Adipose tissue (tissue), 3 donors: Measurements from ENCODE around the gene GABRG3. TPM values are rescaled to one million over a fixed set of nuclear protein-coding genes. Genes with fewer than 3 reads are reported as not detected.

Source experiments
- H3K27ac ChIP-seq: one replicate; pipeline ENCODE4 v1.5.1; 2013; ENCODE audit warnings: low read depth, low read length
- WGBS, 3 donors: extraction: QIAGEN DNeasy Blood & Tissue Kit; methylation state at CpG; one replicate each; pipeline ENCODE4 v1.1.7; 2013; 5-methylcytosine and 5-hydroxymethylcytosine counted together
- polyA plus RNA-seq, 3 donors: library from polyadenylated mRNA; stranded (reverse); fragments of 200-250 nt; gene quantifications; one replicate each; pipeline ENCODE4 v1.2.3, GENCODE V29; 2013
- donor health status: healthy with polysubstance abuse.
- donor health status: Bipolar disorder and iron deficiency.
- donor health status: healthy.

Gene GABRG3
- polyA plus RNA-seq = not detected

DNA sequence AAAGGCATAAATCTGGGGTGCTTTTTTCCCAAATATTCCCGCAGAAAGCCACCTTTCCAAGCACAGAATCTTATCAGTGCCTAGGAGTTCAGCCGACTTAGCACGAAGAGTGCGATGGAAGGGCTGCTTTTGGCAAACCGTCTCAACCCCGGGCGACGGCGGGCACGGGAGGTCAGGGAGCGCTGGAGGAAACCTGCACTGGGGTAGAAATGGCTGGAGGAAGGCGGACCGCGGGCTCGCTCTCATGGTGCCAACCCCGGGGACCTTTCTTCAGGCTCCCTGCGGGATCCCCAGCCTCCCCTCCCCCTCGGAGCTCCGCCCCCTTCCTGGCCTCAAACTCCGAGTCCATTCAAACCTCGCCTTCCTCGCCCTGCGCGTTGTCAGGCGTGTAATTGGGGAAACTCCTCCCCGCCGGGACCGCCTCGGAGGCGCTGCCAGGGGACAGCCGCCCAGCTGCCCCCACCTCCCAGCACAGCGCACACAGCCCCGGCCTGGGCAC is at the start of gene GABRG3:
GABRG3 (plus strand) TSS at position 470 of the 499 bp plus-strand sequence.
- no peak within 1 kb of the TSS for H3K27ac ChIP-seq
- 2 to 5% (median 2%) methylated on average over 33 of the region's 33 CpGs for WGBS, 3 donors

GRCh38 chr15:26921433-26921832 is 49.5 kb upstream of the GABRG3 start:
- no peak overlapping the region for H3K27ac ChIP-seq

GRCh38 chr15:26926081-26926480 is 44.9 kb upstream of the GABRG3 start:
- H3K27ac ChIP-seq = no peak overlapping the region
- 48 to 73% (median 67%) methylated on average over 2 of the region's 2 CpGs for WGBS, 3 donors

More at GRCh38 chr15:26921433-26921832, 49.5 kb upstream of the GABRG3 start:
- WGBS, 3 donors = 50 to 73% (median 68%) methylated on average over 1 of the region's 1 CpG

GRCh38 chr15:26928051-26928450 is 42.9 kb upstream of the GABRG3 start:
- WGBS, 3 donors = 67 to 70% (median 68%) methylated on average over 8 of the region's 8 CpGs

DNA sequence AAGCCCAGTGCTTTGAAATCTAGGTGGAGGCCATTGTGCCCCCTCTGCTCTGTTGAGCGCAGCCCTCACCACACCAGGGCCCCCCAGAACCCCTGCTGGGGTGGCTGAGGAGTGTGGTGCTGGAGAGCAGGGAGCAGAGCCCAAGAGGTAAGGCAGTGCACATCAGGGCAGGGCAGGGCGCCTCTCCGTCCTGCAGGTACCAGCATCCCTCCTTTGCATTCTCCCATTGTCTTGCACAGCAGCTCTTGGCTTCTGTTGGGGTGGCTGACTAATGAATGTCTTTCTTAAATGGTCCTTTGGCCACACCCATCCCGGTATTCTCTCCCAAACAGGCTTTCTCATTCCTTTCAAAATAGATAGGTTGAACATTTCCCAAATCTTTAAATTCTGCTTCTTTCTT is 41.4 kb upstream of the GABRG3 start:
- H3K27ac ChIP-seq = no peak overlapping the region
- WGBS, 3 donors = 75 to 83% (median 81%) methylated on average over 4 of the region's 4 CpGs

More at GRCh38 chr15:26928051-26928450, 42.9 kb upstream of the GABRG3 start:
- no peak overlapping the region for H3K27ac ChIP-seq

GRCh38 chr15:26934848-26935247 is 36.1 kb upstream of the GABRG3 start:
- WGBS, 3 donors = 78 to 87% (median 81%) methylated on average over 6 of the region's 6 CpGs
- no peak overlapping the region for H3K27ac ChIP-seq

GRCh38 chr15:26935322-26935721 is 35.7 kb upstream of the GABRG3 start:
- WGBS, 3 donors = 82 to 89% (median 88%) methylated on average over 12 of the region's 12 CpGs
- H3K27ac ChIP-seq = no peak overlapping the region

GRCh38 chr15:26936502-26936901 is 34.5 kb upstream of the GABRG3 start:
- 85 to 90% (median 88%) methylated on average over 5 of the region's 5 CpGs for WGBS, 3 donors
- no peak overlapping the region for H3K27ac ChIP-seq

DNA sequence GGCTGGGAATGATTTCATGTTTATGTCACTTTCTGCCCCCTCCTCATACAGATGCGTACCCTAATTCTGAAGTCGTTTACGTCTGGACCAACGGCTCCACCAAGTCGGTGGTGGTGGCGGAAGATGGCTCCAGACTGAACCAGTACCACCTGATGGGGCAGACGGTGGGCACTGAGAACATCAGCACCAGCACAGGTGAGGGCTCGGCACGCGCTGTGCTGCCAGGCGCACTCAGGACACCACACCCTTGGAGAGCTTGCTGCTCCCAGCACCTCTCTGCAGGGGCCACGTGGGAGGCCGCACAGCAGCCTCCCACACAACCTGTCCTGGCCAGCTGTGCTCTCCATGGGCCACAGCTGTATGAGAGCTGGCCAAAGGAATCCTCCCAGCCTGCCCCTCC is 33.8 kb upstream of the GABRG3 start:
- WGBS, 3 donors = 86 to 89% (median 88%) methylated on average over 13 of the region's 13 CpGs
- no peak overlapping the region for H3K27ac ChIP-seq

DNA sequence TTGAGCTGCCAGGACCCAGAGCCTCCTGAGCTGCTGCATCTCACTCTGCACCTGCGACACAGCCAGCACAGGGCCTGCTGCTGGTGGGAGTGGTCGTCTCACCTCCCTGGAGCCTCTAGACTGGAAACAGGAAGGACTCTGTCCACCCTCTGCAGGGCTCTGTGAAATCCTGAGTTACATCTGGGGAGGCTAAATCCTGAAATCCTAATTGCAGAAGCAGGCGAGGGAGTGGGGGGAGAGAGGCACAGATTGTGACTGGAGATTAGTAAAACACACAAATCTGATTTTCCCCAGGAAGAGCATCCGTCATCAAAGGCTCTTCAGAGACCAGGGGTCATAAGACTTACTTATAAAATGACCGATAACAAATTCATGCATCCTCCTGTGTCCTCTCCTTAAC is 31.6 kb upstream of the GABRG3 start:
- WGBS, 3 donors = 53 to 61% (median 60%) methylated on average over 5 of the region's 5 CpGs

DNA sequence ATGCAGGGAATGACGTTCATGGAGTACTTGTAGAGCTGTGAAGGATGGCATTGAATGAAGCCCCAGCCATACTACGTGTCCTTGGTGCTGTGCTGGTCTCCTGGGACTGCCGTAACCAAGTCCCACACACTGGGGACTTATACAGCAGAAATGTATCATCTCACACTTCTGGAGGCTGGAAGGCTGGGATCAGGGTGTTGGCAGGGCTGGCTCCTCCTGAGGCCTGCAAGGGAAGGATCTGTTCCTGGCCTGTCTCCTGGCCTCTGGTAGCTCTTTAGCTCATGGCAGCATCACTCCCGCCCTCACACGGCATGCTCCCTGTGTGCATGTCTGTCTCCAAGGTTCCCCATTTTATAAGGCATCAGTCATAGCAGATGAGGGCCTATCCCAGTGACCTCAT is 29.5 kb upstream of the GABRG3 start:
- H3K27ac ChIP-seq = no peak overlapping the region
- WGBS, 3 donors = 70 to 80% (median 78%) methylated on average over 5 of the region's 5 CpGs

More for the DNA sequence above, 31.6 kb upstream of the GABRG3 start:
- no peak overlapping the region for H3K27ac ChIP-seq

GRCh38 chr15:26943866-26944265 is 27.1 kb upstream of the GABRG3 start:
- 45 to 51% (median 46%) methylated on average over 8 of the region's 8 CpGs for WGBS, 3 donors
- no peak overlapping the region for H3K27ac ChIP-seq

DNA sequence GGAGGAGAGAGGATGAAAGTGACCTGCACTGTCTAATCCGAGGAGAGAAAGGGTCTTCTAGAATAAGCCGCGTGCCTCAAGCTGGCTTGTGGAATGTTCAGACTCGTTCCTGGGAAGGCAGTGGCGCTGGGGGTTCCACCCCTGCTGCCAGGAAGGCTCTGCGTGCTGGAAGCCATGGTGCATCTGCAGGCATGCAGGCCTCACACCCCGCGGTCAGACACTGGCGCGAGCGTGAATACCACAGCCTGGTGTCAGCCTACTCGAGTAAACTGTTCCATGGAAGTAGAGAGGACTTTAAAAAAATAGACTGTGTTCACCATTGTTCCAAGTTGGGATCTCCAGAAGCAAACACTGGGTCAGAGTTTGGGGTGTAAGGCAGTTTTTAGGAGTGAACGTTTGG is 25.9 kb upstream of the GABRG3 start:
- 81 to 86% (median 83%) methylated on average over 13 of the region's 13 CpGs for WGBS, 3 donors
- H3K27ac ChIP-seq = no peak overlapping the region

DNA sequence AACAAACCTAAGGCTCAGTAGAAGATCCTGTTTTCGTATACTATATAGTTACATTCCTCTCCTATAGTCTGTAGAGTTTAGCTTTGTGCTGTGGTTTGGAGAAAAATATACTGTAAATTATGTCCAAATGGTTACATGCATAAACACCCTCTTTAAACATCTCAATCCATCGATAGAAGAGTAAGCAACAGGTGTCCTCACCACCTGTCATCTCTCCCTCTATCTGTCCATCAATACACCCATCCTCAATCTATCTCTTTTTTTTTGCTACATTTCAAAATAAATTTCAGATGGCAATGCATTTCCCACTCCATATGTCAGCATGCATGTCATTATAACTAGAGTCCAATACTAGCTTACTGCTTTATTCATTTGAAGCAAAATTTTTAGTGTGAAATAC is 21.0 kb upstream of the GABRG3 start:
- 66 to 70% (median 69%) methylated on average over 2 of the region's 2 CpGs for WGBS, 3 donors
- no peak overlapping the region for H3K27ac ChIP-seq

DNA sequence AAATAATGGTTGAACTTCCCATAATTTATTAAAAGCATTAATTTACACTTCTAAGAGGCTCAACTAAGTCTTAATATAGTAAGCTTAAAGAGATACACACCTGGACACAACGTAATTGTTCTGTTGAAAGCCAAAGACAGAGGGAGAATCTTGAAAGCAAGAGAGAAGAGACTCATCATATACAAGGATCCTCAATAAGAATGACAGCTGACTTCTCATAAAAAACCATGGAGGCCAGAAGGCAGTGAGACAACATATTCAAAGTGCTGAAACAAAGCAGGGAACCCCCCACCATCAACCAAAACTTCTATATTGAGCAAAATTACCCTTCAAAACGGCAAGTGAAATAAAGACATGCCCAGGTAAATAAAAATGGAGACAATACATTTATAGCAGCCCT is 16.6 kb upstream of the GABRG3 start:
- 52 to 63% (median 55%) methylated on average over 2 of the region's 2 CpGs for WGBS, 3 donors
- no peak overlapping the region for H3K27ac ChIP-seq

GRCh38 chr15:26967719-26968269 is 3.2 kb upstream of the GABRG3 start:
- 3 to 5% (median 5%) methylated on average over 48 of the region's 48 CpGs for WGBS, 3 donors
- H3K27ac ChIP-seq = no peak overlapping the region

- 54 to 68% (median 62%) methylated on average over 2 of the region's 2 CpGs for WGBS, 3 donors
- no peak overlapping the region for H3K27ac ChIP-seq
Observed at GRCh38 chr15:26968806-26969205, 2.2 kb upstream of the GABRG3 start.

GRCh38 chr15:26971271-26972018 is 464 bp downstream of the GABRG3 start:
- 4 to 6% (median 5%) methylated on average over 47 to 72 of the region's 72 CpGs for WGBS, 3 donors
- no peak overlapping the region for H3K27ac ChIP-seq

DNA sequence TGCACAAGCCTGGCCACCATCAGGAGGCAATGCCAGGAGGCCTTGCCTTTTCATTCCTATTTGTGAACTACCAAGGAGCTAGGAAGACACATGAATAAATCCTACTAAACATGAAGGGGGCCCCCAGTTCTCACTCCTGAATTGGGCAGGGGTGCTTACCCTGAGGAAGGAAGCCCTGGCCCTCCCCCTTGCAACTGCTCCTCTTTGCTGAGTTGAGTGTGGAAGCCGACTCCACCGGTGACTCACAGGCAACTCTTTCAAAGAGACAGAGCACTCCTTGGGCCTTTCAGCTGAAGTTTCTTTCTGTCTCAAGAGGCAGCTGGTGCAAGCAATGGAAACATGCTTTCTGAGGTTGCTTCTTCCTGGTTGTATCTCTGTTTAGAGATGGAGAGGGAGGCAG is 1.7 kb downstream of the GABRG3 start:
- H3K27ac ChIP-seq = no peak overlapping the region
- WGBS, 3 donors = 44 to 55% (median 49%) methylated on average over 2 of the region's 2 CpGs
